GM21529 (cell line): ENCODE results near the gene AHDC1.
"Not testable (repeated sequence)": the region's sequence is repeated elsewhere in the genome, so short reads cannot be mapped to it uniquely, and the experiment has no call there.

Experiments
- ATAC-seq: cut with Tn5 transposase; IDR thresholded peaks from one replicate; pipeline ENCODE4 v1.9.1; 2021; ENCODE audit not compliant: unreplicated experiment

The AHDC1 gene

DNA sequence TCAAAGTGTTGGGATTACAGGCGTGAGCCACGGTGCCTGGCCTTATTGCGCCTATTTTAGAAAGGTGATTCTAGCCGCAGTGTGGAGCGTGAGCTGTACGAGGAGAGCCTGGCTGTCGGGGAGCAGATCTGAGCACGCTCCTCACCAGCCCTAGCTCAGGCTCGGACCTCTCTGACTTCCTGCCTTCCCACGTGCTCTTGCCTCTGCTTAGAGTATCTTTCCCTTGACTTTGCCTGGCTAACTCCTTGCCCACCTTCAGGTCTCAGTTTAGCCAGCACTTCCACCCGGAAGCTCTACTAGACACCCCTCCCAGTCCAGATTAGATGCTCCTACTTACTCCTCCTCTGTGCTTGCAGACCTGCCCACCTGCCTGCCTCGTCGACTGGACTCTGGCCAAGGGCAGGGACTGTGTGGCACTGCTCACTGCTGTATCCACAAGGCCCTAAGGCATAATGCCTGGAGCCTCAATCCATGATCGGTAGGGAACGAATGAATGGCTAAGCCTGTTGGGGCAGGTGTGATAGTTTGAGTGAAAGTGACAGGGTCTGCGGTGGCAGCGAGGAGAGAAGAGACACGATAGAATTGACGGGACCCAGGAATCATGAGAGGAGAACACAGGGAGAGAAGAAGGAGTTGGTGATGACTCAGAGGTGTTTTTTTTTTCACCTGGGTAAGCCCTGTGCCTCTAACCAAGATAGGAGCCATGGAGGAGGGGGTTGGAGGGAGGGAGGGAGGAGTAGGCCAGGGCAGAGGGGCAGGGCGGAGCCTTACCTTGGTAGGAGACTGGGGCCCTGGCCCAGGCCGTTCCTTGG is 85.8 kb downstream of the AHDC1 start:
- ATAC-seq = no peak

GRCh38 chr1:27517301-27517700 is 86.6 kb downstream of the AHDC1 start:
- ATAC-seq = no peak

- ATAC-seq = no peak
Observed at GRCh38 chr1:27515626-27516025, 88.3 kb downstream of the AHDC1 start.

DNA sequence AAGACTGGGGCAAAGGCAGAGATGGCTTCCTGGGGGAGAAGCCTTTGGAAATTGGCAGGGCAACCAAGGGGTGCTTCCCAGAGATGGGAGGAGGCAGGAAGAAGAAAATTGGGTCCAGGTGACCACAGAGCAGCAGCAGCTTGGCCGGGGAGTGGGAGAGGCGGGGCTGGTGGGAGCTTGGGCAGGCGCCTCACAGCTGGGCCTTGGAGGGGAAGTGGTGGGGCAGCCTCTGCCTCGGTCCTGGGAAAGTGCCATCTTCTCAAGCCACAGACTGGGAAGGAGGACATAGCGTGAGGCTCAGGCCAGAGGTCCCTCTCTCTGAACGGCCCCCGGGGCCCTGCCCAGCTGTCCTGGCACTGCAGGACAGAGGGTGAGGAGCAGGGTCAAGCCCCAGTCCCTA is 90.0 kb downstream of the AHDC1 start:
- ATAC-seq = no peak

- ATAC-seq = no peak
Observed at GRCh38 chr1:27513528-27513927, 90.4 kb downstream of the AHDC1 start.

GRCh38 chr1:27509127-27510080 is 94.5 kb downstream of the AHDC1 start:
- no peak for ATAC-seq

GRCh38 chr1:27507960-27508665 is 95.8 kb downstream of the AHDC1 start:
- ATAC-seq = no peak

GRCh38 chr1:27506703-27507102 is 97.2 kb downstream of the AHDC1 start:
- ATAC-seq = no peak

DNA sequence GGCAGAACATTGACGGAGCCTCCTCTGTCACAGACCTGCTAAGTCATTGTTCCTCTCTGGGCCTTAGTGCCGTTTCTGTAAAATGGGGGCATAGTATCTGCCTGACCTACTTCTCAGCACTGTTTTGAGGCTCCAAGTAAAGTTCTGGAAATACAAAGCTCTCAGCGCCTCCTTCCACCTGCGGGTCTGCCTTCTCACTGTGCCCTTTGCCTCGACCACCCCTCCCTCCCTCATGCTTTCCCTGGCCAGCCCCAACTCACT is 98.6 kb downstream of the AHDC1 start:
- ATAC-seq = no peak

- ATAC-seq = no peak
Observed at GRCh38 chr1:27504588-27505419, 99.1 kb downstream of the AHDC1 start.

GRCh38 chr1:27503844-27504587 is 99.9 kb downstream of the AHDC1 start:
- no peak for ATAC-seq

GRCh38 chr1:27503033-27503432 is 100.9 kb downstream of the AHDC1 start:
- ATAC-seq = no peak

- not testable (repeated sequence) for ATAC-seq
Observed at GRCh38 chr1:27501159-27501558, 102.8 kb downstream of the AHDC1 start.

DNA sequence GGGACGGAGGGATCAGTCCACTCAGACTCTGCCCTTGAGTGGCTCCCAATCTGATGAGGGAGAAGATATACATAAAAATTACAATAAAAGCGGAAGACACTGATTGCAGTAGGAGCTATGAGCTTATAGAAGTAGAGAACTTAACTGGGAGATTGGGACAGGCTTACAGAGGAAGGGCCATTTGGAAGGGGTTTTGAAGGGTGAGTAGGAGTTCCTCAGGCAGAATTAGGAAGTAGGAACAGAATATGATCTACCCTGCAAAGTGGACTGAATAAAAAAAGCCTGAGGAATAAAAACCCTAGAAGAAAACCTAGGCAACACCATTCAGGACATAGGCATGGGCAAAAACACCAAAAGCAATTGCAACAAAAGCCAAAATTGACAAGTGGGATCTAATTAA is 104.8 kb downstream of the AHDC1 start:
- ATAC-seq = no peak

GRCh38 chr1:27496604-27497155 is 107.3 kb downstream of the AHDC1 start:
- no peak for ATAC-seq

GRCh38 chr1:27492796-27493195 is 111.1 kb downstream of the AHDC1 start:
- no peak for ATAC-seq

DNA sequence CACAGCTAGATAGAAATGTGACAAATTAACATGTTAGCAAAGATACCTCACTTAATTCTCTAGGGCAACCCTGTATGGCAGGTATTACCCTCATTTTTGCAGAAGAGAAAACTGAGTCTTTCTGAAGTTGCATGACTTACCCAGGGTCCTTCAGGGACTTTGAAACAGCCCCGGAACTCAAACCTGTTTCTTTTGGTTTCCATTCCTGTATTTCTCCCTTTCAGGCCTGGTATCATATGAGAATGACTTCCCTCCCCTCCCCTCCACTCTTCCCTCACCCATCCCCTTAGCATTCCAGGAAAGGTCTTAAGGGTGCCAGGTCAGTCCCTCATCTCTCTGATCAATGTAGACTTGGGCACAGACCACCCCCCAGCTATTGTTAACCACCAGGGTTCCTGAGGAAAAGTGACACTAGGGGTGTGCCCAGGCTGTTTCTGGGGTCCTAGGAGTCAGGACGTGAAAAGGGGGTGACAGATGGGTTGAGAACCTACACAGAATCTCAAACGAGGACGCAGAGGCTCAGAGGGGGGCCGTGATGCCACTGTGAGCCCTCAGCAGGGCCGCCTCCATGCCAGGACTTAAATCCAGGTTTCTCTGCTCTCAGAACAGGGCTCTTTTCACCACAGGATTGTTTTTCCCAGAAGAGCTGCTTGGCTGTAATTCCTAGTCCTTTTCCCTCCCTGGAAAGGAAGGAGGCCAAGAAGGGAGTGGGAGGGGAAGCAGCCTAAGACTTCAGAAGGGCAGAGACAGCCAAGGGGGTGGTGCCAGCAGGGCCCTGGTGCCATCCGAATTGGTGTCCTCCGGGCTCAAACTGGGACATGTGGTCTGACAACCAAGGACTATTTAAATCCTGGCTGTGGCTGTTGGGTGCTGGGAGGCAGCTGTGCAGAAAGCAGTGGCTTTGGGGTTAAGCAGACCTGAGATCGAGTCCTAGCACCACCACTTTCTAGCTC is 111.9 kb downstream of the AHDC1 start:
- ATAC-seq = no peak

DNA sequence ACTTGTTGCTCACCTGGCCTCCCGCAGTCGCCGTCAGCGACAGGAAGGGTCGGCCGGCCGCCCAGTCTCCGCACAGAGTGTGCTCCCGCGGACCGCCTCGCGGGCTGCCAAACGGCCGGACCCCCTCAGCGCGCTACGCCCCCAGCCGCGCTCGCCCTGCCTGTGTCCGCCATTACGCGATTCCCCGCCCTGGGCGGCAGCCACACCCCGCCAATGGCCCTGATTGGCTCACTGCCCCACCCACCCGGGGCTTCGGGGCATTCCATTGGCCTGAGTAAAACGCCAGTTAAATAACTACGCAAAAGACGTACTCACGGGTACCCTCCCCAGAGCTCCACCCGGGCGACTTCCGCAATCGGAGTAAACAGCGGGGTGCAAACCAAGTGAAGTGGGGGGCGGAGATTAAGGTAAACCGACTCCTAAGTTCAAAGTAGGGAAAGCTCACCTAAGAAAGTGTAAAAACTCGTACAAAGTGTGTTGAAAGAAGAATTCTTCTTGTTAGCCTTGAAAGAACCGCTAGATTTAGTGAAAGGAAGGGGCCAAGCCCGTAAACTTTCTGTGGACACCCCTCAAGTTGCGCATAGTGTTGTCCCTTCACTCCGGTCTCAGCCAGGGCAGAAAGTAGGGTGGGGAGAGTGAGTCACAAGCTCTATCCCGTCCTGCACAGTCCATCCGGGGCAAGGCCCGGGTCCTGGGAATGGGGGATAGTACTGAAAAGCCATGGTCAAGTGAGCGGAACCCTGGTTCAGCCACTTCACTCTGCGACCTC is 113.8 kb downstream of the AHDC1 start, which contains the start of gene WASF2:
Gene WASF2 (minus strand): TSS at position 195 of the 769 bp plus-strand sequence. CDS start 61,277 bp downstream, outside the sequence.
- ATAC-seq = peak; percentile 84
